ENCODE measurements around the gene LHFPL2.
"Not testable (repeated sequence)": the region's sequence is repeated elsewhere in the genome, so short reads cannot be mapped to it uniquely, and the experiment has no call there.

Gene LHFPL2

DNA sequence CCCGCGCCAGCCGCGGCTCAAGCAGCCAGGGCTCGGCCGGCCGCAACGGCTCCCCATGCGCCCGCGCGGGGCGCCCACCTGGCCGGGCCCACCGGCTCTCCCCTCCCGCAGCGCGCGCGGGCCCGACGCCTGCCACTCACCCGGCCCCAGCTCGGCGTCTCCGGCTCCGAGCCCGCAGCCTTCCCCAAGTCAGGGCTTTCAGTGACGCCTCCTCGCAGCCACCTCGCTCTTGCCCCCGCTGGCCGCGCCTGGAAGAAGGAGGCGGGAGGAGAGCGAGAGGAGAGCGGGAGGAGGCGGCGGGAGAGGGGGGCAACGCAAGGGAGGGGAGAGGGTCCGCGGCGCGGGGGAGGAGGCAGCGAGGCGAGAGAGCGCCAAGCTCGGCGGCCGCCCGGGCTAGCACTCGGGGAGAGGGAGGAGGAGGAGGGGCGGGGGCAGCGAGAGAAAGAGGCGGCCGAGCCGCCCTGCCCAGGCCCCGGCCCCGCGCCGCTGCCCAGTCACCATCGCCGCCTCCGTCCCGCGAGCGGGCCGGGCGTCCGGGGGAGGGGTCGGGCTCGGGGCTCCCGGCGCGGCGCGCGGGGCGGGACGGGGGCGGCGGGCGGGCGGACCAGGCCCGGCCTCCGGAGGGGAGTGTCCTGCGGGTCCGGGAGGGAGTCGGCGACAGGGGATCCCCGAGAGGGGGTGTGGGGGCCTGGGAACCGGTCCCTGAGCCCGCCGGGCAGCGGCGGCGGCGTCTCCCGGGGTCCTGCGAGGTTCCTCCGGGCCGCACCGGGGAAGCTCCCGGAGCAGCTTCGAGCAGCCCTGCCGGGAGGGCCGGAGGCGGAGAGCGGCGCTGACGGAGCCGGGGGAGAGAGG, at the start of gene LHFPL2:
LHFPL2 (minus strand) TSS at position 414 of the 852 bp plus-strand sequence. CDS start 138,559 bp downstream, outside the sequence.
- peak; percentile 72 to 80 for DNase-seq

GRCh38 chr5:78696637-78697036, 48.1 kb upstream of the LHFPL2 start:
- DNase-seq: no peak

DNA sequence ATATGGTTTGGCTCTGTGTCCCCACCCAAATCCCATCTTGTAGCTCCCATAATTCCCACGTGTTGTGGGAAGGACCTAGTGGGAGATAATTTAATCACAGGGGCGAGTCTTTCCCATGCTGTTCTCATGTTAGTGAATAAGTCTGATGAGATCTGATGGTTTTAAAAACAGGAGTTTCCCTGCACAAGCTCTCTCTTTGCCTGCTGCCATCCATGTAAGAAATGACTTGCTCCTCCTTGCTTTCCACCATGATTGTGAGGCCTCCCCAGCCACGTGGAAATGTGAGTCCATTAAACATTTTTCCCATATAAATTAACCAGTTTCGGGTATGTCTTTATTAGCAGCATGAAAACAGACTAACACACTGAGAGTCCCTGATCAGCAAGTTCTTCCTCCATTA, 47.5 kb upstream of the LHFPL2 start:
- not testable (repeated sequence) for DNase-seq

DNA sequence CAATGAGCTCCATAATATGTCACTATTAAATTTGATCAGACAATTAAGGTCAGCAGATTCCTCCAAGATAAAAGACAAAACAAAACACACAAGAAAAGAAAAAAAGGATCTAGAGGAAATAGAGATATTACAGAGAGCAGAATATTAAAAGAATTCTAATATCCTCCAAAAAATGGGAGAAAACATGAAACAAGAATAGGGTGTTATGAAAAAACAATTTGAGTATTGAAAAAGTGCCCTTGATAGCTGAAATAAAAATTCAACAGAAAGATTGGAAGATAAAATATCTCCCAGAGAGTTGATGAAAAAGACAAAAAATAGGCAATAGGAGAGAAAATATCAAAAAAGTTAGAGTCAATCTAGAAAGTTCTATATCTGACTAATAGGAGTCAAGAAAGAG, 44.8 kb upstream of the LHFPL2 start:
- DNase-seq: no peak

- DNase-seq: no peak
Measured at GRCh38 chr5:78691084-78691960, 42.8 kb upstream of the LHFPL2 start.

DNA sequence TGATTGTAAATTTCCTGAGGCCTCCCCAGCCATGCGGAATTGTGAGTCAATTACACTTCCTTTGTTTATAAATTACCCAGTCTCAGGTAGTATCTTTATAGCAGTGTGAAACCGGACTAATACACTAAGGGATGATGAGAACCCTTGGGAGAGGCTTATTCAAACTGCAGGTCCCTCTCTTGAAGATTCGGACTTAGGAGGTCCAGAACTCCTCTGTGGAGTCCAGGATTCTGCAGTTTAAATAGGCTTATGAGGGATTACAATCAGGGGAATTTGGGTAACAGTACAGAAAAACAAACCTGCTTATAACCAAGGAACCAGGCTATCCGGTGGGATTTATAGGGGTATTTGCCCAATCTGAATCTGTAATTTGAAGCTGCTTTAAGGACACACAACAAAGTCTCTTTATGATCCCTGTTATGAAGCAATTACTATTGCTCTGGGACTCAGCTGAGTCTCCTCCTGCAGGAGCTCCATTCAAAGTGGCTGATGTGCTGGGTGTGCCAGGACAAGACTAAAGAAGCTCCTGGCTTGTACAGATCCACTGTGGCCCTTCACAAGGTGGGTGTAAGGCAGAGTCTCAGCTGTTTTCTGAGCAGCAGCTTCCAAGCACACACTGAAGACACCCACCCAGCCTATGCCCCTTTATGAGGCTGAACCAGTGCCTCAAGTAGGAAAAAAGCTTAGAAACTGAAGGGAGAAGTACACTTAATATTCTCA, 41.8 kb upstream of the LHFPL2 start:
- no peak for DNase-seq

GRCh38 chr5:78689540-78690252, 41.1 kb upstream of the LHFPL2 start:
- DNase-seq: no peak

GRCh38 chr5:78687514-78687913, 38.9 kb upstream of the LHFPL2 start:
- DNase-seq: not testable (repeated sequence)

DNA sequence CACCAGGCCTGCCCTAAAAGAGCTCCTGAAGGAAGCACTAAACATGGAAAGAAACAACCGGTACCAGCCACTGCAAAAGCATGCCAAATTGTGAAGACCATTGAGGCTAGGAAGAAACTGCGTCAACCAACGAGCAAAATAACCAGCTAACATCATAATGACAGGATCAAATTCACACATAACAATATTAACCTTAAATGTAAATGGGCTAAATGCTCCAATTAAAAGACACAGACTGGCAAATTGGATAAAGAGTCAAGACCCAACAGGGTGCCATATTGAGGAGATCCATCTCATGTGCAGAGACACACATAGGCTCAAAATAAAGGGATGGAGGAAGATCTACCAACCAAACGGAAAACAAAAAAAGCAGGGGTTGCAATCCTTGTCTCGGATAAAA, 35.3 kb upstream of the LHFPL2 start:
- not testable (repeated sequence) for DNase-seq

DNA sequence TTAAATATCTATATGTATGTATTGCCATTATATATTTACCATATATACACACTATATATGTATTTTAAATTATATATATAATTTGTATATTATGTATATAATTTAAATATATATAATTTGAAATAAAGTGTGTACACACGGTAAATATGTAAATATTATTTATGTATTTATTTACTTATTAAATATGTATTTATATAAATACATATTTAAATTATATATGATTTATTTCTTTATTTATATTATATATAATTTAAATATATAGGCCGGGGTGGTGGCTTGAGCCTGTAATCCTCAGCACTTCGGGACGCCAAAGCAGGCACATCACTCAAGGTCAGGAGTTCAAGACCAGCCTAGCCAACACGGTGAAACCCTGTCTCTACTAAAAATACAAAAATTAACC, 31.3 kb upstream of the LHFPL2 start:
- DNase-seq: no peak

GRCh38 chr5:78677777-78678668, 29.5 kb upstream of the LHFPL2 start:
- no peak for DNase-seq

DNA sequence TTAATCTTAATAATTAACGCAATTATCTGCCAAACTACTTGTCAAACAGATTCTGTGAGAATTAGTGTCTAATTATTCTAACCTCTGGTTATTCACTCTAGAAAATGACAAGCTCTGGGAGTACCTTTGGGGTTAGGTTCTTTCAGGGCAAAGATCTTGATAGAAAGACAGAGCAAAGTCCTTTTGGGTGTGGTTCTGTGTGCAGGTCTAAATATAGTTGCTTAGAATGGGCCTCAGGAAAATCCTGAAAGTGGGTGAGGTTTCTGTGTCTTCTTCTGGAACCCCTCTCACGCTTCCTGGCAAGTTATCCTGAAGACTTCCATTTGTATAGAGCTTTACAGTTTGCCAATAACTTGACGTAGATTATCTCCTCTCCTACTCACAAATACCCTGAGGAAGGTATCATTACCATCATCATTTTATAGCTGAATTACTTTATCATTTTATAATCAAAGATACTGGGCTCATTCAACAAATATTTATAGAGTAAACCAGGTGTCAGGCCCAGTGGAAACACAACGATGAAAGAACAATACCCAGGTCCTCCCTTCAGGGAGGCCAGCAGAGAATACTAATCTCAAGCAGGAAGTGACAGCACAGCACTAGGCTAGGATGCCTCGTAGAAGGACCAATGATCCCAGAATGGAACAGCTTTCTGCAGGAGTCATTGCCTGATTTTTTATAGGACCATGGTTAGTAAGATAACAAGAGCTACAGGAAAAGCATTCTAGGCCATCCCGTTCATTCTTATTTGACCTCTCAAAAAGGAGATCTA, 27.6 kb upstream of the LHFPL2 start:
- DNase-seq: no peak

- DNase-seq: not testable (repeated sequence)
Measured at GRCh38 chr5:78673827-78674226, 25.3 kb upstream of the LHFPL2 start.

DNA sequence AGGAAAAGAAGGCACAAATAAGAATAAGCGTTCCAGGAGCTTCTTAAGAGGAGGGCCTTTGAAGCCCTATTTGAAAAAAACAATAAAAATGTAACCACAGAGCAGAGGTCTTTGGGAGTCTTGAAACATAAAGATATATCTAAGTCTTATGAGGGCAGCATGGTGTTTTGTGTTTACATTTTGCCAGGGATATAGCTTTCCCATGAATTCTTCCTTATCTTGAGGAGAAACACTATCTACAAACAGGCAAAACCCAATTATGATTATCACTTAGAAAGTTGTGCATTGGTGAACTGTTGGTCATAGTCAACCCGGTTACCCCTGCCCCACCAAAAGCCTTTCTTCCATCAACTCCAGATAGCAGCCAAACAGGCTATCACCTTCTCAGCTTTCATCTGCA, 23.6 kb upstream of the LHFPL2 start:
- no peak for DNase-seq

GRCh38 chr5:78671609-78672008, 23.0 kb upstream of the LHFPL2 start:
- no peak for DNase-seq

- DNase-seq: no peak
Measured at GRCh38 chr5:78670701-78671269, 22.2 kb upstream of the LHFPL2 start.

GRCh38 chr5:78669331-78669730, 20.8 kb upstream of the LHFPL2 start:
- no peak for DNase-seq

DNA sequence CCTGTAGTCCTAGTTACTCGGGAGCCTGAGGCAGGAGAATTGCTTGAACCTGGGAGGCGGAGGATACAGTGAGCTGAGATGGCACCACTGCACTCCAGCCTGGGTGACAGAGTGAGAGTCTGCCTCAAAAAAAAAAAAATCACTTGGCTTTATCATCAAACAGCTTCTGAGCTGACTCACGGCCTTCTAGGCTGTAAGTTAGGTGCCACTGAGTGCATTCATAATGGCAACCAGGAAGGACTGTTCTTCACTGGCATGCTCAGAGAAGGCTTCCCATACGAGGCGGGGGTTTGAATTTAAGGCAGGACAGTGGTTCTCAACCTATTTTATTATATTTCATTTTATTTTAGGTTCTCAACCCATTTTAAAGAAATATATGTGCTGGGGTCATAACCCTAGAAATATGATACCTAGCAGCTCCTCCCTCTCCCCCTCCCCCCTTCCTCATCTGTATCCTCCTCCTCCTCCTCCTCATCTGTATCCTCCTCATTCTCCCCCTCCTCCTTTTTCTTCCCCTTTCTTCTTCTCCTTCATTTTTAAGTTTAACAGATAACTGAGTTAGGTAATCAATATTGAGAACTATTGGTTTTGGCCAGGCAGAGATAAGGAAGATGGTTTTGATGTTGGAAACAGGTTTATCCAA, 19.0 kb upstream of the LHFPL2 start:
- DNase-seq: no peak

GRCh38 chr5:78666975-78667374, 18.4 kb upstream of the LHFPL2 start:
- DNase-seq: not testable (repeated sequence)

DNA sequence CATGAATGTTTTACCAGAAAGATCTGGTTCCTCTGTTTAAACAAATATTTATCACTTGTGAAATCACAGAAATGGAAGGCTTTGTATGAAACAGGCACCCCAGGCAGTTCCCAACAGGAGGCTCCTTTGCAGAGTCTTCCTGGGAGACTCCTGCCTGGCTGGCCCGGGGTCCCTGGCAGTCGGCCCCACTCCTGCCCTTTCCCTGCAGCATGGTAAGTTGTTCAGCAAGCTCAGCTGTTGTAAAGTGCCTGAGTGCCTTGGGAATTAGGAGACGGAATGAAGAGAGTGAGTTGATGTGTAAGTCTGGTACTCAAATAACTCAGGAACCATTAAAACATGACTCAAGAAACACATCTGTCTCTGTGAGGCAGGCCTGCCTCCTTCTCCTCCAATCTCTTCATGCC, 17.5 kb upstream of the LHFPL2 start:
- DNase-seq: no peak
